Measurements from ENCODE around the gene COL5A3. TPM values are rescaled to one million over a fixed set of nuclear protein-coding genes. Genes with fewer than 3 reads are reported as not detected.
A peak's percentile ranks its signal among the peaks of the same experiment; 100 is the strongest.

The COL5A3 gene
- total RNA-seq, 6 experiments from 2014 or later = 1.3 to 3.7 (median 1.4) TPM

DNA sequence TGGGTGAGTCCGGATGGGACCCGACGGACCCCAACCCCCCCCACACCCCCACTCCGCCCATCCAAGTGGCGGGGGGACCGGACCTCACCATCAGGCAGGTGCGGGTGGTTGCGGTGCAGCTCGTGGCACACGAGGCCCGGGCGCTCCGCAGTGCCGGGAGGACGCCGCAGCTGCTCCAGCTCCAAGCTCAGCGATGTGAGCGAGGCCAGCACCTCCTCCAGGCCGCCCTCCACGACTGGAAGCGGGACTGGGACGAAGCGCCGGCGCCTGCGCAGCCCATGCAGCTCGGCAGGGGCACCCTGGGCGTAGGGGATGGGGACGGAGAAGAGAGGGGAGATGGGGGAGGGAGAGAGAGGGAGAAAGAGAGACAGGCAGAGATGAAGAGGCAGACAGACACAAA is 43.9 kb downstream of the COL5A3 start:
- Mint-ChIP-seq H3K4me1 (ENCODE audit: low read depth) (no peaks in the 10 kb centered on the region), H3K27ac (no peak overlapping the region), H3K9me3 (no peaks in the 10 kb centered on the region), H3K36me3 (ENCODE audit: low read depth) (no peaks in the 10 kb centered on the region), H3K4me3 (no peak overlapping the region), H3K27me3 (ENCODE audit: insufficient read depth) (no peaks in the 10 kb centered on the region; the same call in 1 of the 2 replicates)
- no peak for DNase-seq
- no peak for TF ChIP-seq CTCF (IDR thresholded peaks at IDR 0.05)

DNA sequence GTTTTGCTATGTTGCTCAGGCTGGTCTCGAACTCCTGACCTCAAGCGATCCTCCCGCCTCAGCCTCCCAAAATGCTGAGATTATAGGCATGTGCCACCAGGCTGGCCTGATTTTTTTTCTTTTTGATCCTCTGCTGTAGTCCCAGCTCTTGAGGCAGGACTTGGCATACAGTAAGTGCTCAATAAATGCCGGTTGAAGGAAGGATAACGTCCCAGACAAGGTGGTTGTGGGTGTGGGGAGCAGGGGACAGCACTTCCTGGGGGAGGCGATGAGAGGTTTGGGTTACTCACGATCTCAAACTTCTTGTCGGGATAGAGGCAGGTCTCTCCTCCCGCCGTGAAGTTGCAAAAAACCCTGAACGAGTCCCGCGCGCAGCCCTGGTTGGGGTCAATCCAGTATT is 44.3 kb downstream of the COL5A3 start:
- no peak for DNase-seq
- Mint-ChIP-seq H3K36me3 (ENCODE audit: low read depth) (no peaks in the 10 kb centered on the region), H3K4me1 (ENCODE audit: low read depth) (no peaks in the 10 kb centered on the region), H3K27me3 (ENCODE audit: insufficient read depth) (no peaks in the 10 kb centered on the region; the same call in 1 of the 2 replicates), H3K4me3 (no peak overlapping the region), H3K27ac (no peak overlapping the region), H3K9me3 (no peaks in the 10 kb centered on the region)
- no peak for TF ChIP-seq CTCF (IDR thresholded peaks at IDR 0.05)

DNA sequence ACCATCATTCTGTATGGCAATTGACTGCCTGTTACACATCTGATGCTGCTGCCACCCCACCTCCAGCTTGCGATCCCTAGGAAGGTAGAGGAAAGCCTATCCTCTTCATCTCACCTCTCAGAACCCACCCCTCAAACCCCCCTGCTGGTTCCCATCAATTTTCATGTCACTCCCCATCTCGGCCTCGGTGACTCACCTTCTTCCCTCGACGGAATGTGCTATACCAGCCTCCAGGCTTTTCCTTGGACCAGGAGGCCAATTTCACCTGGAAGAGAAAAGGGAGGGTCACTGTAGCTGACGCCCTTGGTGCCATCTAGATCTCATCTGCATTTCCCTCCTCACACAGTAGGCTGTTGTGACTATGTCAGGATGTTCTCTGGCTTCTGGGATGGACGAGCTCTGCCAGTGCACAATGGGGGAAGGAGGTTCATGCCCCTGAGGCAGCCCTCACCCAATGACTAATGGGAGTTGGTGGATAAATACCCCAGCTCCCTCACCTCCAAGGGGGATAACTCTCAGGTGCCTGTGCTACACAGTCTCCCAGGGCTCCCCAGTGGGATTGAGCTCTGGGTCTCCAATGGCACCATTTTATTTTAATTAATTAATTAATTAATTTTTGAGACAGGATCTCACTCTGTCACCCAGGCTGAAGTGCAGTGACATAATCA is 47.5 kb downstream of the COL5A3 start:
- H3K9me3 Mint-ChIP-seq = no peaks in the 10 kb centered on the region
- no peak overlapping the region for H3K27ac Mint-ChIP-seq
- H3K36me3 Mint-ChIP-seq (ENCODE audit: low read depth) = no peaks in the 10 kb centered on the region
- no peak for DNase-seq
- peaks cover 2% of the 10 kb centered on the region; the same call in 1 of the 2 replicates for H3K27me3 Mint-ChIP-seq (ENCODE audit: insufficient read depth)
- no peak overlapping the region for H3K4me3 Mint-ChIP-seq
- H3K4me1 Mint-ChIP-seq (ENCODE audit: low read depth) = peaks cover 12% of the 10 kb centered on the region
- no peak for TF ChIP-seq CTCF (IDR thresholded peaks at IDR 0.05)

DNA sequence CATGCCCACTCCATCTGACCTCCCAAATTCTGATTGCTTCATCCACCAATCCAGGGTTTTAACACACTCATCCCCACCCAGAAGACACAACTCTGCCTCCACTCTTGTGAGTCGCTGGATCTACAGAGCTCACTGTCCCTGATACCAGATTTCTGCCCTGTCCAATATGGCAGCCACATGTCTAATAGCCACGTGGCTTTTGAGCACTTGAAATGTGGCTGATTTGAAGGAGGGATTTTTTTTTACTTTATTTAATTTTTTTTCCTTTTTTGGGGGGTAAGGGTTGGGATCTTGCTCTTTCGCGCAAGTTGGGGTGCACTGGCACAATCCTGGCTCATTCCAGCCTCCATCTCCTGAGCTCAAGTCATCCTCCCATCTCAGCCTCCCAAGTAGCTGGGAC is 49.2 kb downstream of the COL5A3 start:
- Mint-ChIP-seq H3K9me3 (no peaks in the 10 kb centered on the region), H3K36me3 (ENCODE audit: low read depth) (no peaks in the 10 kb centered on the region), H3K27ac (no peak overlapping the region), H3K4me3 (no peak overlapping the region), H3K4me1 (ENCODE audit: low read depth) (peaks cover 20% of the 10 kb centered on the region), H3K27me3 (ENCODE audit: insufficient read depth) (peaks cover 2% of the 10 kb centered on the region; the same call in 1 of the 2 replicates)
- no peak for DNase-seq
- no peak for TF ChIP-seq CTCF (IDR thresholded peaks at IDR 0.05)

- DNase-seq = peak; percentile 97
- TF ChIP-seq CTCF (IDR thresholded peaks at IDR 0.05) = no peak
- Mint-ChIP-seq H3K27ac (peak overlapping the region; percentile 51; the same call in 1 of the 2 replicates), H3K4me3 (no peak overlapping the region), H3K27me3 (ENCODE audit: insufficient read depth) (peaks cover 2% of the 10 kb centered on the region), H3K9me3 (no peaks in the 10 kb centered on the region), H3K4me1 (ENCODE audit: low read depth) (peaks cover 20% of the 10 kb centered on the region), H3K36me3 (ENCODE audit: low read depth) (no peaks in the 10 kb centered on the region)
Measured at GRCh38 chr19:9958379-9958821, 51.9 kb downstream of the COL5A3 start.

Measured in HFFc6 (cell line).